T-helper 9 cell (primary cell): ENCODE measurements around the gene TTC6.
"Not testable (repeated sequence)": the region's sequence is repeated elsewhere in the genome, so short reads cannot be mapped to it uniquely, and the experiment has no call there.

ENCODE experiments used
- DNase-seq: peaks from one replicate; pipeline ENCODE4 v3.0.0-alpha.2; 2020
- total RNA-seq, 2 donors: gene quantifications; one replicate each; lab custom pipeline; 2026; lab: John Stamatoyannopoulos, UW

Gene TTC6
- 0 to 0.07 reads per million in 2 donors for total RNA-seq

GRCh38 chr14:37594971-37595808, at the start of gene TTC6, which contains the start of gene FOXA1:
Gene TTC6, plus strand, starts transcription at chr14:37595629. Its CDS starts 26,436 bp downstream, at chr14:37622065.
Gene FOXA1, minus strand, starts transcription at chr14:37595249. Its CDS starts 277 bp downstream, at chr14:37594972.
- DNase-seq, result no peak

GRCh38 chr14:37546621-37547447, 48.6 kb upstream of the TTC6 start:
- DNase-seq, result no peak

GRCh38 chr14:37550511-37550910, 44.9 kb upstream of the TTC6 start:
- no peak for DNase-seq

GRCh38 chr14:37551119-37551518, 44.3 kb upstream of the TTC6 start:
- DNase-seq, result no peak

- DNase-seq, result no peak
Observed at GRCh38 chr14:37553935-37554550, 41.4 kb upstream of the TTC6 start.

GRCh38 chr14:37555596-37555995, 39.8 kb upstream of the TTC6 start:
- not testable (repeated sequence) for DNase-seq

GRCh38 chr14:37558740-37559139, 36.7 kb upstream of the TTC6 start:
- no peak for DNase-seq

- DNase-seq, result no peak
Observed at GRCh38 chr14:37559386-37559785, 36.0 kb upstream of the TTC6 start.

- no peak for DNase-seq
Observed at GRCh38 chr14:37563189-37563588, 32.2 kb upstream of the TTC6 start.

- DNase-seq, result no peak
Observed at GRCh38 chr14:37565550-37565949, 29.9 kb upstream of the TTC6 start.

- no peak for DNase-seq
Observed at GRCh38 chr14:37566811-37567371, 28.5 kb upstream of the TTC6 start.

GRCh38 chr14:37569729-37570128, 25.7 kb upstream of the TTC6 start:
- DNase-seq, result no peak

GRCh38 chr14:37571391-37571790, 24.0 kb upstream of the TTC6 start:
- no peak for DNase-seq

GRCh38 chr14:37573356-37573755, 22.1 kb upstream of the TTC6 start:
- no peak for DNase-seq

- DNase-seq, result no peak
Observed at GRCh38 chr14:37579274-37579673, 16.2 kb upstream of the TTC6 start.

GRCh38 chr14:37580146-37580545, 15.3 kb upstream of the TTC6 start:
- no peak for DNase-seq

GRCh38 chr14:37583358-37584210, 11.8 kb upstream of the TTC6 start:
- DNase-seq, result no peak

- DNase-seq, result no peak
Observed at GRCh38 chr14:37584211-37585100, 11.0 kb upstream of the TTC6 start.

- no peak for DNase-seq
Observed at GRCh38 chr14:37585101-37585511, 10.3 kb upstream of the TTC6 start.

GRCh38 chr14:37585971-37586796, 9.2 kb upstream of the TTC6 start:
- no peak for DNase-seq
